HepG2 (cell line): Measurements from ENCODE around the gene GLYR1. TPM values are rescaled to one million over a fixed set of nuclear protein-coding genes. Genes with fewer than 3 reads are reported as not detected.
A peak's percentile ranks its signal among the peaks of the same experiment; 100 is the strongest.

ENCODE experiments used
- AKNA ChIP-seq: sonication (generic); formaldehyde crosslinking; IDR thresholded peaks from 2 replicates; pipeline ENCODE4 v1.4.0; 2020; ENCODE audit warnings: missing genetic modification reagents, borderline replicate concordance
- EZH2 ChIP-seq: conservative IDR thresholded peaks from 2 replicates; pipeline ENCODE4 v1.6.1; 2012; ENCODE audit warnings: mild to moderate bottlenecking, low read depth, low read length, moderate library complexity
- HES4 ChIP-seq: sonication (generic); formaldehyde crosslinking; IDR thresholded peaks from 2 replicates; pipeline ENCODE4 v1.9.0; 2021; ENCODE audit warnings: mild to moderate bottlenecking, missing genetic modification reagents, borderline replicate concordance
- KAT2B ChIP-seq: fragments of 150-350 bp; IDR thresholded peaks from 2 replicates; pipeline ENCODE4 v1.6.1; 2014; ENCODE audit warnings: low read depth, low read length, borderline replicate concordance
- KDM5A ChIP-seq: fragments of 200-600 bp; sonication (generic); IDR thresholded peaks from 2 replicates; pipeline ENCODE4 v1.7.0; 2018; ENCODE audit warnings: antibody characterized with exemption, mild to moderate bottlenecking, low read length, borderline replicate concordance
- TOE1 ChIP-seq: sonication (generic); formaldehyde crosslinking; IDR thresholded peaks from 2 replicates; pipeline ENCODE4 v1.4.0; 2020; ENCODE audit warnings: mild to moderate bottlenecking, missing genetic modification reagents
- ZBTB26 ChIP-seq: IDR thresholded peaks from 2 replicates; pipeline ENCODE4 v1.6.1; 2016; ENCODE audit warnings: missing compliant biosample characterization, missing genetic modification reagents, borderline replicate concordance
- ZFP82 ChIP-seq: sonication (generic); formaldehyde crosslinking; IDR thresholded peaks from 2 replicates; pipeline ENCODE4 v1.5.1; 2020; ENCODE audit warnings: mild to moderate bottlenecking, missing genetic modification reagents, borderline replicate concordance
- ZMAT3 ChIP-seq: sonication (generic); formaldehyde crosslinking; conservative IDR thresholded peaks from 2 replicates; pipeline ENCODE4 v1.7.0; 2021; ENCODE audit warnings: missing genetic modification reagents
- ZNF296 ChIP-seq: sonication (generic); formaldehyde crosslinking; conservative IDR thresholded peaks from 2 replicates; pipeline ENCODE4 v1.5.0; 2020; ENCODE audit warnings: mild to moderate bottlenecking, missing genetic modification reagents
- polyA plus RNA-seq, 8 experiments: library from polyadenylated mRNA; depleted of rRNA in 3 of 8; stranded (reverse) in 7 of 8; unstranded in 1 of 8; fragments of >200 nt; fragmentation: Illumina TruSeq in 4 of 8; extraction: Trizol in 4 of 8; gene quantifications; 2 replicates each; pipeline versions ENCODE4 v1.2.1 to v1.2.3, GENCODE V29; 2011 to 2016; ENCODE audit warnings: low read depth in 4 of 8, missing spikeins in 1 of 8, mixed read lengths in 1 of 8; ENCODE audit not compliant: insufficient read depth in 1 of 8
- total RNA-seq, 5 experiments: library from RNA; depleted of rRNA; stranded (reverse); fragments of >200 nt; fragmentation: Illumina TruSeq; extraction: Trizol; gene quantifications; 2 replicates each; pipeline ENCODE4 v1.2.3, GENCODE V29; 2016; ENCODE audit warnings: low read depth in 1 of 5

GLYR1 gene
- total and polyA plus RNA-seq, 2 of the 13 experiments (the other 11 are each of a cell fraction or from before 2014, with no cell fraction given): 28.3 to 48.7 TPM

GRCh38 chr16:4767872-4768548, 79.1 kb downstream of the GLYR1 start (continued):
- peak; percentile 66; the same call in 1 of the 2 replicates for TF ChIP-seq KDM5A
- TF ChIP-seq KAT2B: no peak
- 0 out of 2 replicates have a peak, but pooled peaks have one; percentile 14 for TF ChIP-seq ZMAT3 (CRISPR knock-in tag)
- TF ChIP-seq AKNA: no peak
- no peak for TF ChIP-seq TOE1 (CRISPR knock-in tag)
- TF ChIP-seq ZFP82 (CRISPR knock-in tag): peak; percentile 17; the same call in 1 of the 2 replicates
- no peak for TF ChIP-seq HES4 (CRISPR knock-in tag)
- no peak for TF ChIP-seq EZH2
- TF ChIP-seq ZNF296: no peak
- no peak for TF ChIP-seq ZBTB26 (CRISPR knock-in tag)
- TF ChIP-seq, all 625 proteins: peak for 12
